ENCODE measurements around the gene NR2C2. TPM values are rescaled to one million over a fixed set of nuclear protein-coding genes. Genes with fewer than 3 reads are reported as not detected.

NR2C2 gene
- total and polyA plus RNA-seq, 9 of the 15 experiments (the other 6 are each of a cell fraction or from before 2014, with no cell fraction given): 6.1 to 33.0 (median 14.6) TPM

DNA sequence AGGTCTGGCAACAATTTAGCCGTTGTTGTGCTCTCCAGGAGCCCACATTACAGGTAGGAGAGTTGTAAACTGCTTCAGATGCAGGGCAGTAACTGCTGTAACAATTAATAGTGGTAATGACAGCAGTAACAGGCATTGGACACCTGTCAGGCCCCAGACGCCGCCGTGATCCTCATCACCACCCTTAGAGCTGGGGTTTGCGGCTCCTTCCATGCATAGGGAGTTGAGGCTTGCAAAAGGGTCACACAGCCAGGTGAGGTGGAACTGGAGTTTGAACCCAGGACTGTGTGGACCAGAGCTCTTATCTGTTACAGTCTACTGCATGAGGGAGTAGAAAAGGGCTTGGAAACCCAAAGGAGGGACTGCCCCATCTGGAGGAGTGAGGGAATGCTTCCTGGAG lies 26.8 kb upstream of the NR2C2 start:
- ATAC-seq (peak; percentile 44), DNase-seq (ENCODE audit: extremely low read depth in 1 of 4, low spot score in 3 of 4) (no peak), FAIRE-seq (no peak)
- H3K4me3 ChIP-seq: no peak overlapping the region
- no peak overlapping the region for H3K4me2 ChIP-seq (ENCODE audit: insufficient read depth, low read length)
- H3K27me3 ChIP-seq (ENCODE audit: control insufficient read depth in 2 of 2, insufficient read depth in 2 of 2, low read length in 2 of 2): peaks cover 47 to 62% of the 10 kb centered on the region in 2 experiments
- no peak overlapping the region for H3K9ac ChIP-seq (ENCODE audit: insufficient read depth in 1 of 2, low read depth in 2 of 2, low read length in 2 of 2)
- H3K4me1 ChIP-seq (replicated peaks in 1 of 2; ENCODE audit: control insufficient read depth in 2 of 2, insufficient read depth in 2 of 2, low read length in 2 of 2): peaks cover 0 to 3% of the 10 kb centered on the region in 2 experiments; a peak in 2 of 5 replicates
- in situ Hi-C loops (cut with MboI): loop anchor here (5.0 to 25.0 kb wide), 3 partner anchors 123 to 1258 kb away; no protein-coding TSS in a partner anchor
- no peak overlapping the region for H2AFZ ChIP-seq (ENCODE audit: low read depth, low read length)
- BruUV-seq (replicated peaks): no TSS peak
- no peak overlapping the region for H3K27ac ChIP-seq (ENCODE audit: extremely low read depth, low read depth, low read length)
- intact Hi-C loops (cut with micrococcal nuclease): loop anchor here (2.0 to 10.0 kb wide), 7 partner anchors 64 to 1023 kb away; partner anchors contain the start of genes C3orf20 and CAPN7
- H3K9me3 ChIP-seq (replicated peaks; ENCODE audit: control insufficient read depth, insufficient read depth, low read depth, low read length): no peaks in the 10 kb centered on the region
- no peak for TF ChIP-seq ZNF780A (CRISPR knock-in tag; IDR thresholded peaks at IDR 0.05)
- TF ChIP-seq, protein P1, sequence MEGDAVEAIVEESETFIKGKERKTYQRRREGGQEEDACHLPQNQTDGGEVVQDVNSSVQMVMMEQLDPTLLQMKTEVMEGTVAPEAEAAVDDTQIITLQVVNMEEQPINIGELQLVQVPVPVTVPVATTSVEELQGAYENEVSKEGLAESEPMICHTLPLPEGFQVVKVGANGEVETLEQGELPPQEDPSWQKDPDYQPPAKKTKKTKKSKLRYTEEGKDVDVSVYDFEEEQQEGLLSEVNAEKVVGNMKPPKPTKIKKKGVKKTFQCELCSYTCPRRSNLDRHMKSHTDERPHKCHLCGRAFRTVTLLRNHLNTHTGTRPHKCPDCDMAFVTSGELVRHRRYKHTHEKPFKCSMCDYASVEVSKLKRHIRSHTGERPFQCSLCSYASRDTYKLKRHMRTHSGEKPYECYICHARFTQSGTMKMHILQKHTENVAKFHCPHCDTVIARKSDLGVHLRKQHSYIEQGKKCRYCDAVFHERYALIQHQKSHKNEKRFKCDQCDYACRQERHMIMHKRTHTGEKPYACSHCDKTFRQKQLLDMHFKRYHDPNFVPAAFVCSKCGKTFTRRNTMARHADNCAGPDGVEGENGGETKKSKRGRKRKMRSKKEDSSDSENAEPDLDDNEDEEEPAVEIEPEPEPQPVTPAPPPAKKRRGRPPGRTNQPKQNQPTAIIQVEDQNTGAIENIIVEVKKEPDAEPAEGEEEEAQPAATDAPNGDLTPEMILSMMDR (IDR thresholded peaks at IDR 0.05 in 2 of 3, conservative IDR thresholded peaks at IDR 0.05 in 1 of 3; ENCODE audit: insufficient read depth in 2 of 3, low read depth in 1 of 3, low read length in 3 of 3): 0 out of 6 replicates have a peak, but pooled peaks of 1 of the 3 experiments have one; percentile 16
- no peak for TF ChIP-seq PTRF (tag; IDR thresholded peaks at IDR 0.05)
- TF ChIP-seq TEAD2 (tag; IDR thresholded peaks at IDR 0.05): no peak
- 0 out of 2 replicates have a peak, but pooled peaks have one; percentile 9 for TF ChIP-seq ZNF282 (CRISPR knock-in tag; IDR thresholded peaks at IDR 0.05)
- 0 out of 2 replicates have a peak, but pooled peaks have one; percentile 7 for TF ChIP-seq ZBTB7A (IDR thresholded peaks at IDR 0.05; ENCODE audit: borderline replicate concordance, control insufficient read depth, low read depth, low read length)
- TF ChIP-seq ZFP36 (IDR thresholded peaks at IDR 0.05; ENCODE audit: low read depth, low read length, partially characterized antibody): peak; percentile 64
- no peaks in the 10 kb centered on the region for H3K36me3 ChIP-seq (ENCODE audit: control insufficient read depth, insufficient read depth, low read length)
- ChIA-PET POLR2A (interaction anchor here (0.6 to 1.3 kb wide), 6 partner anchors 27 to 1265 kb away, joined by 3 to 6 read pairs (median 3); partner anchors contain the start of gene MRPS25), CTCF (ENCODE audit: low intra/inter-chr PET ratio) (interaction anchor here (0.6 to 2.7 kb wide), 7 partner anchors 129 to 1265 kb away, joined by 3 to 20 read pairs (median 4); no protein-coding TSS in a partner anchor)
- H3K79me2 ChIP-seq (ENCODE audit: control insufficient read depth, insufficient read depth, low read length): no peaks in the 10 kb centered on the region
- H4K20me1 ChIP-seq (replicated peaks; ENCODE audit: control insufficient read depth, insufficient read depth, low read length): peaks cover 12% of the 10 kb centered on the region; the same call in 1 of the 2 replicates
- H3K9me1 ChIP-seq (ENCODE audit: control insufficient read depth, insufficient read depth, low read length): no peaks in the 10 kb centered on the region
- 6% methylated on average over 5 of the region's 5 CpGs for WGBS (ENCODE audit: insufficient coverage, low coverage, missing lambda C conversion rate)
